Rectal smooth muscle tissue (tissue), 1 donor: ENCODE results near the gene TMEM245.

Source experiments
- H3K27ac ChIP-seq: one replicate; pipeline ENCODE4 v1.7.0; 2013; ENCODE audit warnings: low read depth, low read length, inconsistent platforms
- H3K27me3 ChIP-seq: one replicate; pipeline ENCODE4 v1.7.0; 2013; ENCODE audit warnings: low read length; ENCODE audit not compliant: control insufficient read depth, insufficient read depth
- H3K36me3 ChIP-seq: one replicate; pipeline ENCODE4 v1.7.0; 2013; ENCODE audit warnings: low read length; ENCODE audit not compliant: control insufficient read depth, insufficient read depth
- H3K4me1 ChIP-seq: one replicate; pipeline ENCODE4 v1.7.0; 2013; ENCODE audit warnings: low read length; ENCODE audit not compliant: control insufficient read depth, insufficient read depth
- H3K4me3 ChIP-seq: one replicate; pipeline ENCODE4 v1.7.0; 2013; ENCODE audit warnings: low read length
- H3K9ac ChIP-seq: one replicate; pipeline ENCODE4 v1.7.0; 2013; ENCODE audit warnings: low read length

Gene TMEM245

DNA sequence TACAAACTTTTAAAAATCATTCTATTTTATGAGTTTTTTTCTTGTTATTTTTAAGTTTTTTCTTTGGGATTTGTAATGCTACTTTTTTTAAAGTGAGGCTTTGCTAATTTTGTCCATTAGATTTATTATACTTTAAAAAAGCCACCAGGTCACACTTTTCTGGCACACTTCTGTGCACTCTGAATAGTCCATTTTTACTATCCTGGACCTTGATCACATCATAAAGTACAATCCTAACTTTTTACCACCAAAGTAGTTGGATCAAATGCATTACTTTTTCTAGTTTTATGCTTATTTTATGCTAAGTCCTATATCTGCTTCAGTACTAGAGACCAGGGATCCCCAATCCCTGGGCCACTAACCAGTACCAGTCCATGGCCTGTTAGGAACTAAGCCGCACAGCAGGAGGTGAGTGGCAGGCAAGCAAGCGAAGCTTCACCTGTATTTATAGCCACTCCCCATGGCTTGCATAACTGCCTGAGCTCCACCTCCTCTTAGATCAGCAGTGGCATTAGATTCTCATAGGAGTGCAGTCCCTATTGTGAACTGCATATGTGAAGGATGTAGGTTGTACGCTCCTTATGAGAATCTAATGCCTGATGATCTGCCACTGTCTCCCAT, 31.3 kb upstream of the TMEM245 start:
- H3K4me3 ChIP-seq: no peak overlapping the region
- no peaks in the 10 kb centered on the region for H3K36me3 ChIP-seq
- H3K9ac ChIP-seq: no peak overlapping the region
- no peaks in the 10 kb centered on the region for H3K27me3 ChIP-seq
- H3K27ac ChIP-seq: no peak overlapping the region
- H3K4me1 ChIP-seq: no peaks in the 10 kb centered on the region

- Histone ChIP-seq H3K27me3 (no peaks in the 10 kb centered on the region), H3K36me3 (no peaks in the 10 kb centered on the region), H3K9ac (no peak overlapping the region), H3K4me3 (no peak overlapping the region), H3K27ac (no peak overlapping the region), H3K4me1 (no peaks in the 10 kb centered on the region)
These were observed 30.0 kb upstream of the TMEM245 start for GRCh38 chr9:109149722-109150121.

GRCh38 chr9:109149089-109149488, 29.3 kb upstream of the TMEM245 start:
- H3K36me3 ChIP-seq: no peaks in the 10 kb centered on the region
- no peak overlapping the region for H3K9ac ChIP-seq
- H3K4me3 ChIP-seq: no peak overlapping the region
- H3K27ac ChIP-seq: no peak overlapping the region
- H3K4me1 ChIP-seq: no peaks in the 10 kb centered on the region
- H3K27me3 ChIP-seq: no peaks in the 10 kb centered on the region

DNA sequence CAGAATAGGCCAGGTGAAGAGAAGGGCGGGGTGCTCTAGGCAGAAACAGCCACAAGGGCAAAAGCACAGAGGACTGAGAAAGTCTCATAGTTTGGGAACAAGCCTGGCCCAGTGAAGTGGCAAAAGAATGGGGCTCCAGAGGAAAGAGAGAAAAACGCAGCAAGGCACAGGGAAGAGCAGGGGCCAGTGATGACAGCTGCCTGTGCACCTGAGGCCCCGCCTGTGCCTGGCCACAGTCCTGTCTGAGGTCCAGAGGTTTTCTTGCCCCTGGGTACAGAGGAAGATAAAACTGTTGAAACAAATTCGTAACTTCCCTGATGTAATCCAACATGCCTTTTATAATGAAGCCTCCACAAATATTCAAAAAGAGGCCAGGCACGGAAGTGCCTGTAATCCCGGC, 25.3 kb upstream of the TMEM245 start:
- Histone ChIP-seq H3K27ac (no peak overlapping the region), H3K27me3 (no peaks in the 10 kb centered on the region), H3K9ac (no peak overlapping the region), H3K4me1 (no peaks in the 10 kb centered on the region), H3K36me3 (no peaks in the 10 kb centered on the region), H3K4me3 (no peak overlapping the region)

DNA sequence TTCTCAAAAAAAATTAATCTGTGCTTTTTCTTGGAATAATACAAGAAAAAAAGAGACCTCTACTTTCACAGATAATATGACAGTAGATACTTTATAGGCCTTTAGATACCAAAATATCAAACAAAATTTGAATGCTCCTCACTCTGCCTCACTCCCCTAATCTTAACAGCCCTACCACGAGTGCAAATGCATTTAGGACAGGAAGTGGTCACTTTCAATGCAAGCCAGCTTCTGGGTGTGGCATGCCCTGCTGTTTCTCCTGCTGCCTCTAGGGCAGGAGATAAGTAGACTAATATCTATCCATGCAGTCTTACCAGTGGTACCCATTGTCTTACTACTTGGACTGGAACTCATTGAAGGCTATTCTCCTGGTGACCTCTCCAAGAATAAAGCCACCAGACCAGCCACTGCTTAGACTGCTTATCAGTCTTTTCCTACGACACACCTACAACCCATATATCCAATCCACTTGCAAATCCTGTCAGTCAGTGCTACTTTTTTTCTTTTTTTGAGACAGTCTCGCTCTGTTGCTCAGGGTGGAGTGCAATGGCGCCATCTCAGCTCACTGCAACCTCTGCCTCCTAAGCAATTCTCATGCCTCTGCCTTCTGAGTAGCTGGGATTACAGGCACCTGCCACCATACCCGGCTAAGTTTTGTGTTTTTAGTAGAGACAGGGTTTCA, 24.3 kb upstream of the TMEM245 start:
- Histone ChIP-seq H3K36me3 (no peaks in the 10 kb centered on the region), H3K9ac (no peak overlapping the region), H3K27ac (no peak overlapping the region), H3K27me3 (no peaks in the 10 kb centered on the region), H3K4me3 (no peak overlapping the region), H3K4me1 (no peaks in the 10 kb centered on the region)

GRCh38 chr9:109141375-109141774, 21.6 kb upstream of the TMEM245 start:
- no peak overlapping the region for H3K9ac ChIP-seq
- H3K36me3 ChIP-seq: no peaks in the 10 kb centered on the region
- H3K27ac ChIP-seq: no peak overlapping the region
- no peak overlapping the region for H3K4me3 ChIP-seq
- H3K4me1 ChIP-seq: no peaks in the 10 kb centered on the region
- no peaks in the 10 kb centered on the region for H3K27me3 ChIP-seq

- Histone ChIP-seq H3K9ac (no peak overlapping the region), H3K4me1 (no peaks in the 10 kb centered on the region), H3K27ac (no peak overlapping the region), H3K4me3 (no peak overlapping the region), H3K36me3 (no peaks in the 10 kb centered on the region), H3K27me3 (no peaks in the 10 kb centered on the region)
These were observed 20.1 kb upstream of the TMEM245 start for GRCh38 chr9:109139851-109140250.

- Histone ChIP-seq H3K27me3 (no peaks in the 10 kb centered on the region), H3K4me1 (no peaks in the 10 kb centered on the region), H3K4me3 (no peak overlapping the region), H3K9ac (no peak overlapping the region), H3K27ac (no peak overlapping the region), H3K36me3 (no peaks in the 10 kb centered on the region)
These were observed 18.7 kb upstream of the TMEM245 start for GRCh38 chr9:109138421-109138820.

DNA sequence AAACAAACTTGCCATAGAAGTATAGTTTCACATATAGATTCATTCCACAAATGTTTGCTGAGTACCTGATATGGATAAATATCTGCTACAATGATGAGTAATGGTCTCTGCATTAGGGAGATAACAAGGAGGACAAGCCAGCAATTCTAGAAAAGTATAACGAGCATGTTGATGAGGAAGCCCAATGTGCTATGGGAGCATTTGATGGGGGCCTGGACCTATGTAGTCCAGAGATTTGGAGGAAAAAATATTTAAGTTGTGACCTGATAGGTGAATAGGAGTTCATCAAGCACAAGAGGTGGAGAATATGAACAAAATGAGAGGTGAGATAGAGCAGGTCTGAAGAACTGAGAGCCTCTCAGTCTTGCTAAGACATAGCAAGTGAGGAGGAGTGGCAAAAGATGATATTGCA, 14.4 kb upstream of the TMEM245 start:
- Histone ChIP-seq H3K36me3 (no peaks in the 10 kb centered on the region), H3K27me3 (no peaks in the 10 kb centered on the region), H3K4me3 (no peak overlapping the region), H3K9ac (no peak overlapping the region), H3K4me1 (no peaks in the 10 kb centered on the region), H3K27ac (no peak overlapping the region)

- Histone ChIP-seq H3K36me3 (no peaks in the 10 kb centered on the region), H3K9ac (no peak overlapping the region), H3K27me3 (no peaks in the 10 kb centered on the region), H3K4me1 (no peaks in the 10 kb centered on the region), H3K4me3 (no peak overlapping the region), H3K27ac (no peak overlapping the region)
These were observed 13.8 kb upstream of the TMEM245 start for GRCh38 chr9:109133533-109133932.

DNA sequence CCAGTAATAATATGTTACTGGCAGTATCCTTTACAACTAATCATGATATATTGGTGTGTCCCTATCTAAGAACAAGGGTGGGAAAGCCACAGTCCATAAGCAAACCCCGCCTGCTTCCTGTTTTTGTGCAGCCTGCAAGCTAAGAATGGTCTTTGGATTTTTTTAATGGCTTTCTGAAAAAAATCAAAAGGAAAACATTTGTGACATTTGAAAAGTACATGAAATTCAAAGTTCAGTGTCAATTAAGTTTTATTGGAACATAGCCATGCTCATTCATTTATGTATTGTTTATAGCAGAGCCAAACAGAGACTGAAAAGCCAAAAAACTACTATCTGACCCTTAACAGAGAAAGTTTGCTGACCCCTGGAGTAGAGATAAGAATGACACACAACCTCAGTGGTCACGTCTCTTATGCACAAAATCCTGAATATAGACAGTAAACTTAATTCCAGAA, 12.8 kb upstream of the TMEM245 start:
- no peaks in the 10 kb centered on the region for H3K27me3 ChIP-seq
- H3K4me1 ChIP-seq: no peaks in the 10 kb centered on the region
- no peak overlapping the region for H3K27ac ChIP-seq
- no peak overlapping the region for H3K9ac ChIP-seq
- H3K4me3 ChIP-seq: no peak overlapping the region
- H3K36me3 ChIP-seq: no peaks in the 10 kb centered on the region

DNA sequence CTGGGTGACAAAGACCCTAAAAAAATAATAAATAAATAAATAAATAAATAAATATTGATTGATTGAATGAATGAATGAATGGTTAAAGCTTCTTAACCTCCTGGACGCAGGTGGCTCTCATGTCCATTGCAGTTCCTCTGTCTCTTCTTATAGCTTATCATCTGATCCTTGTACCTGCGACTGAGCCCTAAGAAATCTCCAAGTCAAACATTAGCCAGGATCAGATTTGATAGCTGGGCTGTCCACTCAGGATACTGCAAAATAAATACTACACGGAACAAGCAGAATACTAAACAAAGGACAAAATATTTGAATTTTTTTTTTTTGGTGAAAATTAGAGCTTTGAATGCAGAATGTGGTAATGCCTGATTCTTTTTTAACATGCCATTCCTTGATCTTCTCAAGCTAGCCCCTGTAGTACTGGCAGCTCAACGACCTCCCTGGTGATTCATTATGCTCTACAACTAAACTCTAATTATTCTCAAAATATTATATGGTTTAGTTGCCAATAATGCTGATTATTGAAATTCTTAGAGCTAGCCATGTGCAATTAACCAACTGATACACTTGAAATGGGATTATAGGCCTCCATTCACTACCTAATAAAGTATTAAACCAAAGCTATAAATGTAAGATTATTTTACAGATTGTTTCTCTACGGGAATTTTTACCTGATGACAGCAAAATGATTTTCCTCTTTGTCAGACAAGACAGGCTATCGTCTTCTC, 9.9 kb upstream of the TMEM245 start:
- H3K27ac ChIP-seq: no peak overlapping the region
- H3K36me3 ChIP-seq: no peaks in the 10 kb centered on the region
- H3K27me3 ChIP-seq: no peaks in the 10 kb centered on the region
- H3K4me1 ChIP-seq: no peaks in the 10 kb centered on the region
- no peak overlapping the region for H3K9ac ChIP-seq
- no peak overlapping the region for H3K4me3 ChIP-seq
